Skin of body (tissue), 3 donors: Measurements from ENCODE around the gene PCGF2. TPM values are rescaled to one million over a fixed set of nuclear protein-coding genes. Genes with fewer than 3 reads are reported as not detected.

Experiments used
- DNase-seq: peaks from one replicate; lab custom pipeline; 2025; lab: John Stamatoyannopoulos, UW
- small RNA-seq: library from RNA; depleted of rRNA; stranded (forward); fragments of <200 nt; gene quantifications from one replicate; pipeline ENCODE3, GENCODE V24; 2014; ENCODE audit warnings: low replicate concordance
- total RNA-seq: library from RNA; depleted of rRNA; stranded (reverse); fragments of >200 nt; gene quantifications from one replicate; pipeline ENCODE4 v1.2.3, GENCODE V29; 2014

PCGF2 gene
- total RNA-seq, 1 donor from 2014 or later = 5.5 TPM

DNA sequence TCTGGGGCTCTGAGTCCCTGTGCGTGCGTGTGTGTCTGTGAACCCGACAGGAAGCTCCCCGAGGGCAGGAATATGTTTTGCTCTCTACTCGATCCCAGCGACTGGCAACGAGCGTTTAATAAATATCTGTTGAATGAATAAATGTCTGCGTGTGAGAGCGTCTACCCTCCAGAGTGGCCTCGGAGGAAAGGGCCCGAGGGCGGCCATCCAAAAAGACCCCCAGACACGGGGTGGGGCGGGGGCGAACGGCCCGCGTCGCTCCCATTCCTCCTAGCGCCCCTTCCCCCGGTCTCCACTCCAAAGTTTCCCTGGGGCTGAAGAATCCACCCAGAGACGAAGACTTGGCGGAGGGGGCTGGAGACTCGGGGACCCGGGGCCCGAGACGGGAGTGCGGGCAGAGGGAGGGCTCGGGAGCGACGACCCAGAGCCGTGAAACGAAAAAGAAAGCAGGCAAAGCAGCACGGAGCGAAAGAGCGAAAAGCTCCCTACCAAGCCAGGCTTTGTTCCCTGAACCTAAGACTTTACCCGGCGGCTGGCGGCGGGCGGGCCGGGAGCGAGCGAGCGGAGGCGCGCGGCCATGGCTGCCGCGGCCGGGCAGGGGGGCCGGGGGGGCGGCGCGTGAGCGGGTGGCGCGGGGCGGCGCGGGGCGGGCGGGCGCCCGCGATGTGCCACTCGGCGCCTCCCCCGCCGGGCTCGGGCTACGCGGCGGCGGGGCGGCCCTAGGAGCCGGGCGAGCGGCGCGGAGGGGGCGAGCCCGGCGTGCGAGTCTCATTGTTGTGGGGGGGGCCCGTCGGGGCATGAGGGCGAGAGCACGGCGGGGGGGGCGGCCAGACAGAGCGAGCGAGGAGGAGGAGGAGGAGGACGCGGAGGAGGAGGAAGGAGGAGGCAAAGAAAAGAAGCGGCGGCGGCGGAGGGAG is 43.3 kb downstream of the PCGF2 start, which contains the start of gene MLLT6:
Gene MLLT6 (plus strand): TSS at position 668 of the 917 bp plus-strand sequence. CDS start 360 bp downstream, outside the sequence.
- DNase-seq = peak; percentile 67

DNA sequence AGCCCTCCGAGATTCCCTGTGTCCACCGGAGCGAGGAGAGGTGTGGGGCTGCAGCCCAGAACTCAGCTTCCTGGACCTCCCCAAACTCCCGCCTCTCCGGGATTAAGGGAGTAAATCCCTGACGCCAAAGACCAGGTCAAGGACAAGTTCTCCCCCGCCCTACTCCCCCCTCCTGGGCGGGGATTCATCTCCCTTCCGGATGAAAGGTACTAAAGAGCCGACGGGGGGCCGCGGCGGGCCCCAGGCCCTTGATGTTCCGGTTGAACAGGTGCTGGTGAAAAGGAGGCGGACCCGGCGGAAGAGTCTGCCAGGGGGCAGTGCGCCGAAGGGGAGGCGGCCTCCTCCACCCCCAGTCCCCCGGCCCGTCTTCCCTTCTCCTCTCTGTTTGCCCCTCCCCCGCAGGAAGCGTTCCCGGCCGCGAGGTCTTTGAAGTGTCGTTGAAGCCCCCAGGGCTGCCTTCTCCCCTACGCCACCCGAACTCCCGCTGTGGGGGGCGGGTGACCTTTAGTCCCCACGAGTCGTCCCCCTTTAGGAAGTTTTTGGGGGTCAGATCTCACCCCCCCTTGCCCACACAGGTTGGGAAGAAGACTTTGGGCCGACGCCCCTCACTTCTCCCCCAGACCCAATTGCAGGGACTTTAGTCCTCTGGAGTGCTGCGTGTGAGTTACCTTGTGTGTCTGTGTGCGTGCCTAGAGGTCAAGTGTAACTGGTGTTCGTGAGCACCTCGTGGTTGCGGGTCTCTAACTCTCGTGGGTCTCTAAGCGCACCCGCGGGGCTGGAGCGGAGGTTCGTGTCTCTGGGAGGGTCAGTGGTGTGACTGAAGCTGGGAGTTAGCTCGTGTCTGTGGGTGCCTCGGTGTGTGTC is 44.2 kb downstream of the PCGF2 start:
- no peak for DNase-seq

DNA sequence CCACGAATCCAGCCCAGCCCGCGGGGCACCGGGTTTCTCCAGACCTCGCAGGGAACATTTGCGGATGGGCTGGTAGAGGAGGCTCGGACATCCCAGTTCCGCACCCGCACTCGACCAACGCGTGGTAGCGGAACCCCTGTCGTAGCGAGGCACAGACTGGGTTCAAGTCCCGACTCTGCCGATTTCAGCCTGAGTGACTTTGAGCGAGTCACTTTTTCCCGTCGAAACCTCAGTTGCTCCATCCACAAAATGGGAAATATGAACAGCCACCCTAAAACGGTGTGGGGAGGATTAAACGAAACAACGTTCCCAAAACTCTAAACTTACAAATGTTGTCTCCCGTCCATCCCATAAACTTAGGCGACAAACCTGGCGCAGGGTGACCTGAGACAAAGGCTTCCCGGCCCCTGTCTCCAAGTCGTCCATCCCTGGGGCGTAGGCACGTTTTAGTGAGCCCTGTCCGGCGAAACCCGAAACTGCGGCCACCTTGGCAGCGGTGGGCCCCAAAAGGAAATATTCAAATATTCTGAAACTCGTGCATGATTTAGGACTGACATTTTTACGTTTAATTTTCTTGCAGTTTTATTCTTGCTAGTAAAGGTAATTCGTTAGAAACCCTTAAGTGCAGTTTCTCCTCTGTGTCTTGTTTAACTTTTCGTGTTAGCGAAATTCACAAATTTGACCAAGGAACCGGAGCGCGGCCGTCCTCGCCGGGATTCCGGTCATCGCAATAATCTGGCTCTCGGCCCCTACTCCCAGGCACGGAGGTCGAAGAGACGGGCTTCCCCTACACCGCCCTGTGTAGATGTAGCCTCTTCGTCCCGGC is 45.0 kb downstream of the PCGF2 start:
- no peak for DNase-seq

DNA sequence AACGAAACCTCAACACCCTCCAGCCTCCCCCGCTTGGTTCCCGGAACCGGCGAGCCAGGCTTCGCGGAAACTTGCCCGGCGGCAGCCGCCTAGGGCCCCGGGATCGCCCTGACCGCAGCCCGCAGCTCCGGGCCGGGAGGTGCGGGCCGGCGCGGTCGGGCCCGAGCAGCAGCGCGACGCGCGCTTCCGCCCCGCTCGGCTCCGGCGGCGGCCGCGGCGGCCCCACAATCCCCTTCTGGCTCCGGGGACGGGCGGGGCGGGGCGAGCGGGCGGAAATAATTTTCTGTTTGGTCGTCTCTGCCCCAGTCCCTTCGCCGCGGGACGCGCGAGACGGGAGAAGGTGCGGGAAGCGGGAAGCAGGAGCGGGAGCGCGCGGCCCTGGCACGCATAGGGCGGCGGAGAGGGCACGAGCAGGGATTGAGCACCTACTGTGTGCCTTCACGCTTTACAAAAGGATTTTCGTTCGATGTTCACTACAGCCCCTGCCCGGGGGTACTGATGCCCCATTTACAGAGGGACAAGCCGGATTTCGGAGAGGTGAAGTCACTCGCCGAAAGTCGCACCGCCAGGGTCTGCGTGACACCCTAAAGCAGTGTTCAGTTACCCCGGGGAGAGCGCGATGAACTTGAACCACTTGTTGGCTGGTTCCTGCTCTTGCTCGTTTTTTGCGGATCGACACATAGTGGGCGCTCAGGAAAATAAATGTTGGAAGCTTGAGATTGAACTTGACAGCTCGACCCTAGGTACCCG is 45.8 kb downstream of the PCGF2 start:
- peak; percentile 79 for DNase-seq

DNA sequence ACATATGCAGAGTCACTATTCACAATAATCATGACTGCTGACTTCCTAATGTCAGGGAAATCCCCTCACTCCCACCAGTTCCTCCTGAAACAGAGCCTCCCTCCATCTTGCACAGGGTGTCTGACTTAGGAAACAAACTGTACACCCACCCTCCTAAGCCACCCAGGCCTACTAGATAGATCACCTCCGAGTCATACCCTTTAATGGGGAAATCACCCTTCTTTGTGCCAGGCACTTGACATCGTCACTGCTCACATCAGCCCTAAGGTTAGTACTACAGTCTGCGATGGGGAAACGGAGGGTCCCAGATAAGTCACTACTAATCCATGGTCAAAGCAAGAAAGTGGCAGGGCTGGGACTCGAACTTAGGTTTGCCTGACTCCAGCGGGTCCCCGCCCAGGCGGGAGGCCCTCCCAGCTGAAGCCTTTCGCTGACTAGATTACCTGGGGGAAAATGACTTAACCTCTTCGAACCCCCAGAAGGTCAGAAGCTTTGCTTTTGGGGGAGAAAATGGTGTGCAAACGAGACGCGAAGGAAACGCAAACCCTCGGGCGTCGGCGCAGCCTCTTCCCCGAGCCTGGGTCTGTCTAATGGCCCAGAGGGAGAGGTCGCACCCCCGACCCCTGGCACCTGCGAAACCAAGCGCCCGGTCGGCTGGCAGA is 46.5 kb downstream of the PCGF2 start:
- DNase-seq = no peak

DNA sequence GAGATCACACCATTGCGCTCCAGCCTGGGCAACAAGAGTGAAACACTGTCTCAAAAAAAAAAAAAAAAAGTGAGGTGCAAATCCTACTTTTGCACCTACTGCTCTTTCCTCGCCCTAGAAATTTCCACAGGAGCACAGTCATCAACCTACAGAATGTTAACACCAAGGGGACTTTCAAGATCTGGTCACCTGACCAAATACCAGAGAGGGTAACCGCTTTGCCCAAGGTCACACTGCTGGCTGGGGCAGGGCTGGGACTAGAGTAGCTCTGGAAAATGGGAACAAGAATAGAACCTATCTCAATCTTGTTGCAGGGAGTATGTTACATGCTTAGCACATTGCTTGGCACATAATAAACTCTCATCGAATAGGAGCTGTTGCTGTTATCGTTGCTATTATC is 49.4 kb downstream of the PCGF2 start:
- DNase-seq = no peak

DNA sequence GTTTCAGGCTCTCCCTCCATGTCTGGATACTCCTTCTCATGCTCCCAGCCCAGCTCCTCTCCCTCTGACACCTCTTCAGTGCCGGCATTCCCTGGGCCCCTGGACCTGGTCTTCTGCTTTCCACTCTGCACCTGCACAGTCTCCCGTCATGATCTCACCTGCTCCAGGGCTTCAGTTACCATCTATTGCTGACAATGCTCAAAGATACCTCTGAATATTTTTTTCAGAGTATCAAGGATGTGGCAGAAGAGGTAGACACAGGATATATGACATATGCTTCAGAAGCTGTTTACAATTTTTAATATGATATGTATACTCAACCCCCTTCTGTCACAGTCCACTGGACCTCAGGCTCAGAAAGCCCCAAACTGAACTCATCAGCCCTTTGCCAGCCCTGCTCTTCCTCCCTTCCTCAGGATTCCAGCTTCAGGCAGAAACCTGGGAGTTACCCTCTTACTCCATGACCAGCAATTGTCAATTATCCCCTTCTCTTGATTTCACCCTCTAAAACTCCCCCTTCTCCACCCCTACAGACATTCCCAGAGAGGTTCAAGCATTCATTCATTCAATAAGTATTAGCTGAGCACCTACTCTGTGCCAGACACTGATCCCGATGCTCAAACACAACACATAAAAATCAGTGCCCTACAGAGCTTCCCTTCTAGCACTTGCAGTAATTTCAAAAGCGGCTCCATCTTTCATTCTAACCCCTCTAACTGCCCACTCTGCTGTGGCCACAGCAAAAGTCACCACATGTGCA is 50.9 kb downstream of the PCGF2 start:
- DNase-seq = no peak

DNA sequence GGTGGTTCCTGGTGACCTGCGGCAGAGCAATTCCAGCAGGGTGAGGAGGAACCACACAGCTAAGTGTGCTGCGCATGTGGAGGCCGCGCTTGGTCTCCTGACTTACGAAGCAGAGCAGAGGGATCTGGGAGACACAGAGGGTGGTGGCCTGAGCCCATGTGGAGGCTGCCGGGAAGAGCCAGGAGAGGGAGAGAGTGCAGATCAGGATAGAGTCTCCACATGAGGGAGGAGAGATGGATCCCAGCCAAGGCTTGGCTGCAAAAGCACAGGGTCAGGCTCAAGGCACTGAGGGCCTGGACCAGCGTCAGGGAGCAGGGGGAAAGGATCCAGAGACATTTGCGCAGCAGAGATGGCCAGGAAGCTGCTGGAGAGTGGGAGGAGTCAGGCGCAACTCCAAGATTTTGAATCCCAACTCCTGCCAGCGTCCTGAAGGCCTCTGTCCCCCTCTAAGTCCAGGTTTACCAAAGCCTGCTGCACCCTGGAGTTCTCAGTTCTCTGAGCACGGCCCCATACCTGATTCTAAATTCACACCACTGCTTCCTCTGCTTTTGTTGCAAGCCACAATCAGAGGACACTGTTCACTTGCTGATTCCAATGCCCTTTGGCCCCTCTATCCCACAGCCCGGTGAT is 54.3 kb downstream of the PCGF2 start:
- DNase-seq = peak; percentile 81

DNA sequence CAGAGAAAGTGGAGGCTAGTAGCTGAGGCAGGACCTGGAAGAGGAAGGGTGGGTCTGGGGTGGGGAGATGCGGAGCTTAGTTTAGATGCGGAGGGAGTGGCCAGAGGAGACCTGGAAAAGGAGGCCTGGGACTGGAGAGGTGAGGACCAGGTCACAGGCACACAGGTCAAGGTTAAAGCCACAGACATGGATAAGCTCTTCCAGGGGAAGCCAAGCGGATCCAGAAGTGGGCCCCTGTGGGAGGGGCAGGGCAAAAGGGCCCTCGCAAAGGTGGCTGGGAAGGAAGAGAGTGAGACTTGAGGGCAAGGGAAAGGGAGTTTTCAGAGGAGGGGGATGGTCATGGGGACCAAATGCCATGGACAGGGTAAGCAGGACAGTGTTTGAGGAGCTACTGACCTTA is 57.0 kb downstream of the PCGF2 start:
- no peak for DNase-seq

DNA sequence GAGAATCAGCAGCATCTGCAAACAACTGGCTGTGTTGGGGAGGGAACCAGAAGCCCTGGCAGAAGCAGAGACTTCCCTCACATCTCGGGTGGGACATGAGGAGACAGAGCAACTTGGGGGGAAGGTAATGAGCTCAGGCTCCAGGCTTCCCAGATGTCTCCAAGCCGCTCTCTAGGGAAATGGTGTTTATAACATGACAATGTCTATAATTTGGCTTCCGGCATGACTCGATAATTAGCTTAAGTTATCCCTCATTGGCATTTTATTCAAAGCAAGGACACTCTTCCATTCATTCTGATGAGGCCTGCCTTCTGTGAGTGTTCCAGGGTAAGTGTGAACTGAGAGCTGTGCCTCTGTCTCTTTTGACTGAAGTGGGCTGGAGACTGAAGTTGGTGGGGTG is 57.8 kb downstream of the PCGF2 start:
- DNase-seq = peak; percentile 42

DNA sequence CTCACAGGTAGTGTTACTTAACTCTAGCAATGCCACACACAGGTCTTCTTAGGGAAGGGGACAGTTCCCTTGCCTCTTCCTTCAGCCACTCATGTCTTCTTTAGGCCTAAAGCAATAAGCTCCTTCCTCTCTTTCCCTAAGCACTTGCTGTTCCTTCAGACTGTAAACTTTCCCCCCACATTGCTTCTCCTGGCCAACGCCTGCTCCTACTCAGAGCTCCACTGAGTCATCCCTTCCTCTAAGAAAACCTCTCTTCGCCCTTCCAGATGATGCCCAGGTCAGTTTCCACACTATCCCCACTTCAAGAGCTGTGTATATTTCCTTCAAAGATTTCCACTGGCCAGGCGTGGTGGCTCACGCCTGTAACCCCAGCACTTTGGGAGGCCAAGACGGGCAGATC is 60.9 kb downstream of the PCGF2 start:
- DNase-seq = no peak

DNA sequence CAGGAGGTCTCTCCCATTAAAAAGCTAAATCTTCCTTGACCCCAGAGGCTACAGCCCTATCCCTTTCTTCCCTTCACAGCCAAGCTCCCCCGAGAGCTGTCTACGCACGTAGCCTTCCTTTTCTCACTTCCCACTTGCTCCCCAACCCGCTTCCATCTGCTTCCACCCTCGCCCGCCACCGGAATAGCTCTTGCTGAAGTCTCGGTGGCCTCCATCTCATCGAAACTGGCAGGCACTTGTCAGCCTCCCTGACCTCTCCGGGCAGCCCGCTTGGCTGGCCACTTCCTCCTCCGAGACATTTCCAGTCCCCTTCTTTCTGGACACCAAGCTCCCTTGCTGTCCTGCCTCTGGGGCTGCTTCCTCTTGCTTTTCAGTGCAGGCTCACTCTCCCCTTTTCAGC is 62.6 kb downstream of the PCGF2 start:
- no peak for DNase-seq

Small RNAs within 50 kb of the gene (small RNA-seq; reads per million reads assigned to genes)
- gene MIR4726 (not detected), gene MIR4734 (not detected), gene RNA5SP440 (0.17 reads per million), gene RNU6-866P (not detected)

Other genes starting within 250 kb of the PCGF2 start
- 3.5 TPM for gene SRCIN1, start 142.4 kb downstream of the PCGF2 start, total RNA-seq
- gene EPOP, start 73.4 kb downstream of the PCGF2 start, total RNA-seq = 0.49 TPM
- 23.4 TPM for gene MLLT6, start 43.1 kb downstream of the PCGF2 start, total RNA-seq
- 1.6 TPM for gene CISD3, start 18.0 kb downstream of the PCGF2 start, total RNA-seq
- gene PSMB3, start 4.4 kb upstream of the PCGF2 start, total RNA-seq = 106 TPM
- gene PIP4K2B, start 51.2 kb upstream of the PCGF2 start, total RNA-seq = 27.7 TPM
- 16.8 TPM for gene CWC25, start 77.0 kb upstream of the PCGF2 start, total RNA-seq
- 2,261 TPM for gene RPL23, start 105.4 kb upstream of the PCGF2 start, total RNA-seq
- gene LASP1, start 121.7 kb upstream of the PCGF2 start, total RNA-seq = 44.4 TPM
- not detected for gene FBXO47, start 219.1 kb upstream of the PCGF2 start, total RNA-seq